ENCODE results near the gene VCL. TPM values are rescaled to one million over a fixed set of nuclear protein-coding genes. Genes with fewer than 3 reads are reported as not detected.

VCL gene
- total and polyA plus RNA-seq, 9 of the 15 experiments (the other 6 are each of a cell fraction or from before 2014, with no cell fraction given), result 29.8 to 186 (median 76.4) TPM

DNA sequence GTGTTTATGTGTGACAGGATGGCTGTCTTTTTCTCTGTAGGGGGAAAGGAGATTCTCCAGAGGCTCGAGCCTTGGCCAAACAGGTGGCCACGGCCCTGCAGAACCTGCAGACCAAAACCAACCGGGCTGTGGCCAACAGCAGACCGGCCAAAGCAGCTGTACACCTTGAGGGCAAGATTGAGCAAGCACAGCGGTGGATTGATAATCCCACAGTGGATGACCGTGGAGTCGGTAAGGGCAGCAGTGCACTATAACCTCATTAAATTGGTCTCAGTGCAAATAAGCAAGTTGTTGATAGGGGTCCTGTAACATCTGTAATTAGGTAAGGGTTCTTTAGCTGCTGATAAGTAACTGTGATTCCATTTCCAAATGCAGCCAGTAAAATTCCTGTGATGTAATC is 96.3 kb downstream of the VCL start:
- no peak overlapping the region for H2AFZ ChIP-seq (ENCODE audit: low read depth, low read length)
- no peak overlapping the region for H3K4me3 ChIP-seq
- FAIRE-seq, result no peak
- no peak for DNase-seq (ENCODE audit: extremely low read depth in 1 of 4, low spot score in 3 of 4)
- TF ChIP-seq, protein P1, sequence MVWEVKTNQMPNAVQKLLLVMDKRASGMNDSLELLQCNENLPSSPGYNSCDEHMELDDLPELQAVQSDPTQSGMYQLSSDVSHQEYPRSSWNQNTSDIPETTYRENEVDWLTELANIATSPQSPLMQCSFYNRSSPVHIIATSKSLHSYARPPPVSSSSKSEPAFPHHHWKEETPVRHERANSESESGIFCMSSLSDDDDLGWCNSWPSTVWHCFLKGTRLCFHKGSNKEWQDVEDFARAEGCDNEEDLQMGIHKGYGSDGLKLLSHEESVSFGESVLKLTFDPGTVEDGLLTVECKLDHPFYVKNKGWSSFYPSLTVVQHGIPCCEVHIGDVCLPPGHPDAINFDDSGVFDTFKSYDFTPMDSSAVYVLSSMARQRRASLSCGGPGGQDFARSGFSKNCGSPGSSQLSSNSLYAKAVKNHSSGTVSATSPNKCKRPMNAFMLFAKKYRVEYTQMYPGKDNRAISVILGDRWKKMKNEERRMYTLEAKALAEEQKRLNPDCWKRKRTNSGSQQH (CRISPR knock-in tag; IDR thresholded peaks at IDR 0.05), result no peak
- TF ChIP-seq TAF7 (tag; IDR thresholded peaks at IDR 0.05), result no peak
- TF ChIP-seq MCM3 (IDR thresholded peaks at IDR 0.05), result no peak
- TF ChIP-seq GTF2F1 (IDR thresholded peaks at IDR 0.05; ENCODE audit: low read depth, low read length), result no peak
- TF ChIP-seq NCOA1 (IDR thresholded peaks at IDR 0.05; ENCODE audit: low read depth), result no peak
- TF ChIP-seq SRSF1 (IDR thresholded peaks at IDR 0.05; ENCODE audit: low read depth, low read length), result no peak
- TF ChIP-seq RNF2 (IDR thresholded peaks at IDR 0.05), result no peak
- no peak for TF ChIP-seq HMGN3 (IDR thresholded peaks at IDR 0.05; ENCODE audit: borderline replicate concordance, extremely low read depth, insufficient read length, low read depth, low read length)
- TF ChIP-seq ZFPM2 (CRISPR knock-in tag; IDR thresholded peaks at IDR 0.05), result no peak
- no peak for TF ChIP-seq CCNT2 (IDR thresholded peaks at IDR 0.05; ENCODE audit: borderline replicate concordance, extremely low read depth, insufficient read length, low read depth, low read length)
- TF ChIP-seq, protein P2, sequence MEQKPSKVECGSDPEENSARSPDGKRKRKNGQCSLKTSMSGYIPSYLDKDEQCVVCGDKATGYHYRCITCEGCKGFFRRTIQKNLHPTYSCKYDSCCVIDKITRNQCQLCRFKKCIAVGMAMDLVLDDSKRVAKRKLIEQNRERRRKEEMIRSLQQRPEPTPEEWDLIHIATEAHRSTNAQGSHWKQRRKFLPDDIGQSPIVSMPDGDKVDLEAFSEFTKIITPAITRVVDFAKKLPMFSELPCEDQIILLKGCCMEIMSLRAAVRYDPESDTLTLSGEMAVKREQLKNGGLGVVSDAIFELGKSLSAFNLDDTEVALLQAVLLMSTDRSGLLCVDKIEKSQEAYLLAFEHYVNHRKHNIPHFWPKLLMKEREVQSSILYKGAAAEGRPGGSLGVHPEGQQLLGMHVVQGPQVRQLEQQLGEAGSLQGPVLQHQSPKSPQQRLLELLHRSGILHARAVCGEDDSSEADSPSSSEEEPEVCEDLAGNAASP (IDR thresholded peaks at IDR 0.05), result no peak
- TF ChIP-seq EHMT2 (IDR thresholded peaks at IDR 0.05), result no peak
- TF ChIP-seq, protein P3, sequence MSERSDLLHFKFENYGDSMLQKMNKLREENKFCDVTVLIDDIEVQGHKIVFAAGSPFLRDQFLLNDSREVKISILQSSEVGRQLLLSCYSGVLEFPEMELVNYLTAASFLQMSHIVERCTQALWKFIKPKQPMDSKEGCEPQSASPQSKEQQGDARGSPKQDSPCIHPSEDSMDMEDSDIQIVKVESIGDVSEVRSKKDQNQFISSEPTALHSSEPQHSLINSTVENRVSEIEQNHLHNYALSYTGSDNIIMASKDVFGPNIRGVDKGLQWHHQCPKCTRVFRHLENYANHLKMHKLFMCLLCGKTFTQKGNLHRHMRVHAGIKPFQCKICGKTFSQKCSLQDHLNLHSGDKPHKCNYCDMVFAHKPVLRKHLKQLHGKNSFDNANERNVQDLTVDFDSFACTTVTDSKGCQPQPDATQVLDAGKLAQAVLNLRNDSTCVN (CRISPR knock-in tag; IDR thresholded peaks at IDR 0.05), result no peak
- TF ChIP-seq GATAD2A (IDR thresholded peaks at IDR 0.05), result no peak
- no peak for TF ChIP-seq SAFB2 (IDR thresholded peaks at IDR 0.05; ENCODE audit: borderline replicate concordance, low read depth, low read length, severe bottlenecking)
- TF ChIP-seq, protein P4, sequence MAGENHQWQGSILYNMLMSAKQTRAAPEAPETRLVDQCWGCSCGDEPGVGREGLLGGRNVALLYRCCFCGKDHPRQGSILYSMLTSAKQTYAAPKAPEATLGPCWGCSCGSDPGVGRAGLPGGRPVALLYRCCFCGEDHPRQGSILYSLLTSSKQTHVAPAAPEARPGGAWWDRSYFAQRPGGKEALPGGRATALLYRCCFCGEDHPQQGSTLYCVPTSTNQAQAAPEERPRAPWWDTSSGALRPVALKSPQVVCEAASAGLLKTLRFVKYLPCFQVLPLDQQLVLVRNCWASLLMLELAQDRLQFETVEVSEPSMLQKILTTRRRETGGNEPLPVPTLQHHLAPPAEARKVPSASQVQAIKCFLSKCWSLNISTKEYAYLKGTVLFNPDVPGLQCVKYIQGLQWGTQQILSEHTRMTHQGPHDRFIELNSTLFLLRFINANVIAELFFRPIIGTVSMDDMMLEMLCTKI (IDR thresholded peaks at IDR 0.05; ENCODE audit: partially characterized antibody), result no peak
- no peak for TF ChIP-seq RFX7 (CRISPR knock-in tag; IDR thresholded peaks at IDR 0.05)
- no peaks in the 10 kb centered on the region for H3K9me3 ChIP-seq (replicated peaks; ENCODE audit: control insufficient read depth, insufficient read depth, low read depth, low read length)
- ATAC-seq, result no peak
- CTCF ChIA-PET (ENCODE audit: low intra/inter-chr PET ratio), result no interaction called here
- no peaks in the 10 kb centered on the region for H3K79me2 ChIP-seq (ENCODE audit: control insufficient read depth, insufficient read depth, low read length)
- H3K4me1 ChIP-seq (replicated peaks in 1 of 2; ENCODE audit: control insufficient read depth in 2 of 2, insufficient read depth in 2 of 2, low read length in 2 of 2), result no peaks in the 10 kb centered on the region
- no peak overlapping the region for H3K27ac ChIP-seq (ENCODE audit: extremely low read depth, low read depth, low read length)
- no peaks in the 10 kb centered on the region for H3K9me1 ChIP-seq (ENCODE audit: control insufficient read depth, insufficient read depth, low read length)
- POLR2A ChIA-PET, result interaction anchor here (1.2 to 2.8 kb wide), 5 partner anchors 13 to 19 kb away, joined by 3 to 18 read pairs (median 4); no protein-coding TSS in a partner anchor
- WGBS (ENCODE audit: insufficient coverage, low coverage, missing lambda C conversion rate), result 86% methylated on average over 7 of the region's 7 CpGs
- intact Hi-C loops (cut with micrococcal nuclease) (no loop called here), in situ Hi-C loops (cut with MboI) (no loop called here)
- H4K20me1 ChIP-seq (replicated peaks; ENCODE audit: control insufficient read depth, insufficient read depth, low read length), result no peaks in the 10 kb centered on the region
- H3K27me3 ChIP-seq (ENCODE audit: control insufficient read depth in 2 of 2, insufficient read depth in 2 of 2, low read length in 2 of 2), result no peaks in the 10 kb centered on the region
- H3K9ac ChIP-seq (ENCODE audit: insufficient read depth in 1 of 2, low read depth in 2 of 2, low read length in 2 of 2), result no peak overlapping the region; a peak in 1 of 4 replicates
- BruUV-seq (replicated peaks), result no TSS peak
- no peak overlapping the region for H3K4me2 ChIP-seq (ENCODE audit: insufficient read depth, low read length)
- H3K36me3 ChIP-seq (ENCODE audit: control insufficient read depth, insufficient read depth, low read length), result peaks cover 91% of the 10 kb centered on the region

All from K562 (cell line).